ENCODE data around the gene PER1. TPM values are rescaled to one million over a fixed set of nuclear protein-coding genes. Genes with fewer than 3 reads are reported as not detected.

The PER1 gene
- total and polyA plus RNA-seq, 2 of the 8 experiments (the other 6 are each of a cell fraction or from before 2014, with no cell fraction given), result 9.6 to 38.0 TPM

DNA sequence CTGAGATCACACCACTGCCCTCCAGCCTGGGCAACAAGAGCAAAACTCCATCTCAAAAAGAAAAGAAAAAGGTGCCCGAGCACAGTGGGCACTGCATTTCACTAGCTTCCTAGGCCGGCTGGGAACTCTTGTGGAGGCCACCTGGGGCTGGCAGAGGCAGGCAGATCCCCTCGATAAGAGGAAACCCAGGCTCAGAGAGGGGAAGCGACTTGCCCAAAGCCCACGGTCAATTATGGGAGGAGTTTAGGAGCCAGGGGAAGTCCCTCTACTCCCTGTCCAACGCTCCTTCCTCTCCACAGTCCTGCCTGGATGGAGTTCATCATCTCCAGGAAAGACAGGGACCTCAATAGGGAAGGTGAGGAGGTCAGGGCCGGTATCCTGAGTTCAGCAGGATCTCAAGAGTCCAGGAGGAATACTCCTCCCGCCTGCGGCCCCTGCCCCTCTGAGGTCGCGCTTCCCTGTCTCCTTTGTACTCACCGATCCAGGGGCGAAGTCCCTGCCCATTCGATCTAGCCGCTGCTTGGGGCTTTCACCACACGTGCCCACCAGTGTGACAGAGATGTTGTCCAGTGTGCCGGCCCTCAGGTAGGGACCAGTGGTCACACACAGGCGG, 34.7 kb downstream of the PER1 start:
- Histone ChIP-seq H3K27me3 (replicated peaks in 1 of 4; ENCODE audit: control insufficient read depth in 3 of 4, extremely low read depth in 1 of 4, insufficient read depth in 3 of 4, low read length in 3 of 4) (peaks cover 14 to 46% (median 38%) of the 10 kb centered on the region in 4 experiments), H3K4me3 (ENCODE audit: extremely low read depth in 1 of 4, insufficient read depth in 2 of 4, low read depth in 3 of 4, low read length in 4 of 4) (peak overlapping the region; percentile 75 to 89 (median 82)), H3K27ac (ENCODE audit: low read depth, low read length) (no peak overlapping the region), H3K79me1 (ENCODE audit: low read depth, low read length) (no peaks in the 10 kb centered on the region), H3K9me3 (ENCODE audit: insufficient read depth in 2 of 2, low read depth in 1 of 2, low read length in 1 of 2) (no peaks in the 10 kb centered on the region), H2BK12ac (ENCODE audit: low read depth, low read length) (no peak overlapping the region), H3K23me2 (ENCODE audit: low read depth, low read length) (peaks cover 22% of the 10 kb centered on the region), H2AFZ (ENCODE audit: low read length) (peak overlapping the region; percentile 44; the same call in 1 of the 2 replicates), H3K36me3 (ENCODE audit: control insufficient read depth in 2 of 4, insufficient read depth in 4 of 4, low read length in 3 of 4) (no peaks in the 10 kb centered on the region), H3K23ac (ENCODE audit: insufficient read length) (no peak overlapping the region), H2BK120ac (replicated peaks; ENCODE audit: low read depth, low read length) (no peak overlapping the region), H3K9ac (replicated peaks in 1 of 4; ENCODE audit: extremely low read depth in 1 of 4, low read depth in 3 of 4, low read length in 3 of 4) (no peak overlapping the region; a peak in 1 of 7 replicates), H4K20me1 (replicated peaks in 1 of 2; ENCODE audit: control insufficient read depth in 1 of 2, insufficient read depth in 2 of 2, low read length in 2 of 2) (peaks cover 1 to 3% of the 10 kb centered on the region in 2 experiments), H4K91ac (replicated peaks; ENCODE audit: insufficient read length, low read length) (no peak overlapping the region), H3K14ac (ENCODE audit: insufficient read length) (no peak overlapping the region), H2AK5ac (ENCODE audit: low read depth, low read length) (no peak overlapping the region), H4K8ac (ENCODE audit: extremely low read depth, insufficient read depth, low read length) (no peak overlapping the region), H3K4ac (replicated peaks; ENCODE audit: insufficient read length, low read depth, low read length) (no peak overlapping the region), H4K5ac (ENCODE audit: insufficient read length, low read depth, low read length) (no peak overlapping the region), H3K79me2 (ENCODE audit: control insufficient read depth in 1 of 2, insufficient read depth in 2 of 2, low read length in 2 of 2) (no peaks in the 10 kb centered on the region), H3K18ac (ENCODE audit: extremely low read depth, low read length) (no peak overlapping the region), H3K56ac (replicated peaks; ENCODE audit: insufficient read length, low read depth, low read length) (no peak overlapping the region), H2BK20ac (ENCODE audit: low read length) (0 out of 2 replicates have a peak overlapping the region, but pooled peaks have one; percentile 32), H2BK5ac (ENCODE audit: low read depth, low read length) (no peak overlapping the region), H2BK15ac (ENCODE audit: low read length) (no peak overlapping the region), H3K4me1 (replicated peaks in 1 of 4; ENCODE audit: control insufficient read depth in 3 of 4, insufficient read depth in 4 of 4, low read length in 3 of 4) (peaks cover 0 to 8% (median 4%) of the 10 kb centered on the region in 4 experiments; a peak in 5 of 7 replicates), H3K4me2 (ENCODE audit: insufficient read depth in 1 of 2, low read depth in 2 of 2, low read length in 2 of 2) (peak overlapping the region; percentile 88 to 100)
- WGBS, 2 experiments (ENCODE audit: extremely low coverage in 1 of 2, insufficient coverage in 1 of 2, insufficient read length in 1 of 2, insufficient replicate concordance in 2 of 2, low coverage in 1 of 2, low lambda C conversion rate in 2 of 2, missing lambda C conversion rate in 1 of 2), result 9% methylated on average over 18 of the region's 18 CpGs; no CpG with 5 or more reads in 1 of the 2 experiments
- TF ChIP-seq BRCA1 (IDR thresholded peaks at IDR 0.05; ENCODE audit: low read depth, low read length) (no peak), SP4 (IDR thresholded peaks at IDR 0.05; ENCODE audit: low read length) (no peak), EZH2 (IDR thresholded peaks at IDR 0.05; ENCODE audit: low read depth, low read length, severe bottlenecking) (peak; percentile 34), JUND (IDR thresholded peaks at IDR 0.05; ENCODE audit: low read length) (no peak), SP1 (IDR thresholded peaks at IDR 0.05; ENCODE audit: low read depth, low read length) (no peak), CTBP2 (IDR thresholded peaks at IDR 0.05; ENCODE audit: borderline replicate concordance, insufficient read depth, insufficient read length, low read length) (no peak), SUZ12 (IDR thresholded peaks at IDR 0.05; ENCODE audit: low read length) (peak; percentile 73; the same call in 1 of the 2 replicates), POU5F1 (IDR thresholded peaks at IDR 0.05; ENCODE audit: low read depth, low read length) (no peak), POLR2AphosphoS5 (IDR thresholded peaks at IDR 0.05; ENCODE audit: low read depth, low read length) (no peak)
- TF ChIP-seq, protein P1, sequence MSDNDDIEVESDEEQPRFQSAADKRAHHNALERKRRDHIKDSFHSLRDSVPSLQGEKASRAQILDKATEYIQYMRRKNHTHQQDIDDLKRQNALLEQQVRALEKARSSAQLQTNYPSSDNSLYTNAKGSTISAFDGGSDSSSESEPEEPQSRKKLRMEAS (IDR thresholded peaks at IDR 0.05), result peak; percentile 31; the same call in 1 of the 2 replicates
- POLR2A ChIA-PET (ENCODE audit: partially characterized antibody), result interaction anchor here (0.9 to 2.9 kb wide), 6 partner anchors 16 to 103 kb away, joined by 3 to 11 read pairs (median 3); no protein-coding TSS in a partner anchor
- no peak for DNase-seq (ENCODE audit: low read depth in 1 of 2, low spot score in 2 of 2)
- FAIRE-seq, result no peak
- CTCF ChIA-PET (ENCODE audit: partially characterized antibody), result interaction anchor here (0.6 to 23.3 kb wide), 15 partner anchors 8 to 293 kb away, joined by 3 to 501 read pairs (median 4); partner anchors contain the start of genes ALOX12B and TMEM107

Measured in H1 (cell line).